ENCODE results near the gene LRRC56. TPM values are rescaled to one million over a fixed set of nuclear protein-coding genes. Genes with fewer than 3 reads are reported as not detected.
A peak's percentile ranks its signal among the peaks of the same experiment; 100 is the strongest.

LRRC56 gene
- total RNA-seq, 1 donor from 2014 or later: 2.7 TPM

- no peak for DNase-seq (ENCODE audit: low spot score)
- H3K9me3 Mint-ChIP-seq (ENCODE audit: low read depth): no peaks in the 10 kb centered on the region
Measured at GRCh38 chr11:597166-597725, 59.9 kb downstream of the LRRC56 start.

GRCh38 chr11:598005-598680 lies 60.8 kb downstream of the LRRC56 start:
- DNase-seq (ENCODE audit: low spot score): no peak
- peaks cover 31% of the 10 kb centered on the region for H3K36me3 Mint-ChIP-seq (ENCODE audit: low read depth)
- no peak overlapping the region for H3K4me3 Mint-ChIP-seq (ENCODE audit: unreplicated experiment)
- no peaks in the 10 kb centered on the region for H3K27me3 Mint-ChIP-seq (ENCODE audit: low read depth)
- no peaks in the 10 kb centered on the region for H3K9me3 Mint-ChIP-seq (ENCODE audit: low read depth)
- TF ChIP-seq, protein P1, sequence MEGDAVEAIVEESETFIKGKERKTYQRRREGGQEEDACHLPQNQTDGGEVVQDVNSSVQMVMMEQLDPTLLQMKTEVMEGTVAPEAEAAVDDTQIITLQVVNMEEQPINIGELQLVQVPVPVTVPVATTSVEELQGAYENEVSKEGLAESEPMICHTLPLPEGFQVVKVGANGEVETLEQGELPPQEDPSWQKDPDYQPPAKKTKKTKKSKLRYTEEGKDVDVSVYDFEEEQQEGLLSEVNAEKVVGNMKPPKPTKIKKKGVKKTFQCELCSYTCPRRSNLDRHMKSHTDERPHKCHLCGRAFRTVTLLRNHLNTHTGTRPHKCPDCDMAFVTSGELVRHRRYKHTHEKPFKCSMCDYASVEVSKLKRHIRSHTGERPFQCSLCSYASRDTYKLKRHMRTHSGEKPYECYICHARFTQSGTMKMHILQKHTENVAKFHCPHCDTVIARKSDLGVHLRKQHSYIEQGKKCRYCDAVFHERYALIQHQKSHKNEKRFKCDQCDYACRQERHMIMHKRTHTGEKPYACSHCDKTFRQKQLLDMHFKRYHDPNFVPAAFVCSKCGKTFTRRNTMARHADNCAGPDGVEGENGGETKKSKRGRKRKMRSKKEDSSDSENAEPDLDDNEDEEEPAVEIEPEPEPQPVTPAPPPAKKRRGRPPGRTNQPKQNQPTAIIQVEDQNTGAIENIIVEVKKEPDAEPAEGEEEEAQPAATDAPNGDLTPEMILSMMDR (IDR thresholded peaks at IDR 0.05): no peak
- H3K4me1 Mint-ChIP-seq (ENCODE audit: low read depth): no peaks in the 10 kb centered on the region
- no peak overlapping the region for H3K27ac Mint-ChIP-seq (ENCODE audit: unreplicated experiment)

More at GRCh38 chr11:597166-597725, 59.9 kb downstream of the LRRC56 start:
- peaks cover 35% of the 10 kb centered on the region for H3K36me3 Mint-ChIP-seq (ENCODE audit: low read depth)
- no peaks in the 10 kb centered on the region for H3K4me1 Mint-ChIP-seq (ENCODE audit: low read depth)
- TF ChIP-seq, protein P1 (IDR thresholded peaks at IDR 0.05): peak; percentile 27
- H3K4me3 Mint-ChIP-seq (ENCODE audit: unreplicated experiment): no peak overlapping the region
- H3K27me3 Mint-ChIP-seq (ENCODE audit: low read depth): no peaks in the 10 kb centered on the region
- no peak overlapping the region for H3K27ac Mint-ChIP-seq (ENCODE audit: unreplicated experiment)

- Mint-ChIP-seq H3K4me3 (ENCODE audit: unreplicated experiment) (no peak overlapping the region), H3K36me3 (ENCODE audit: low read depth) (peaks cover 32% of the 10 kb centered on the region), H3K27ac (ENCODE audit: unreplicated experiment) (no peak overlapping the region), H3K27me3 (ENCODE audit: low read depth) (no peaks in the 10 kb centered on the region), H3K9me3 (ENCODE audit: low read depth) (no peaks in the 10 kb centered on the region), H3K4me1 (ENCODE audit: low read depth) (no peaks in the 10 kb centered on the region)
- DNase-seq (ENCODE audit: low spot score): no peak
- TF ChIP-seq, protein P1 (IDR thresholded peaks at IDR 0.05): no peak
Measured at GRCh38 chr11:601573-602245, 64.4 kb downstream of the LRRC56 start.

DNA sequence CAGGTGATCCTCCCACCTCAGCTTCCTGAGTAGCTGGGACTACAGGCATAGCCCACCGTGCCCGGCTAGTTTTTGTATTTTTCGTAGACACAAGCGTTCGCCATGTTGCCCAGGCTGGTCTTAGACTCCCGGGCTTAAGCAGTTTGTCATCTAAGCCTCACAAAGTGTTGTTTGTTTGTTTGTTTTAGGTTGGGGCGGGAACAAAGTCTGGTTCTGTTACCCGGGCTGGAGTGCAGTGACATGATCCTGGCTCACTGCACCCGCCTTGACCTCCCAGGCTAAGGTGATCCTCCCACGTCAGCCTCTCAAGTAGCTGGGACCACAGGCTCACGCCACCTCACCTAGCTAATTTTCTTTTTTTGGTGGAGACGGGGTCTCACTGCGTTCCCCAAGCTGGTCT lies 65.8 kb downstream of the LRRC56 start:
- no peak for DNase-seq (ENCODE audit: low spot score)
- Mint-ChIP-seq H3K27ac (ENCODE audit: unreplicated experiment) (no peak overlapping the region), H3K9me3 (ENCODE audit: low read depth) (no peaks in the 10 kb centered on the region), H3K27me3 (ENCODE audit: low read depth) (no peaks in the 10 kb centered on the region), H3K36me3 (ENCODE audit: low read depth) (peaks cover 31% of the 10 kb centered on the region), H3K4me1 (ENCODE audit: low read depth) (no peaks in the 10 kb centered on the region), H3K4me3 (ENCODE audit: unreplicated experiment) (no peak overlapping the region)
- TF ChIP-seq, protein P1 (IDR thresholded peaks at IDR 0.05): no peak

Small RNA genes lying within 50 kb of the gene (microRNA-seq; reads per million reads assigned to microRNA genes)
- gene MIR210 (ENCODE audit: borderline number of aligned reads): 913 reads per million, percentile 78 among the genes with 10 or more reads in this experiment

Other genes starting within 250 kb of the LRRC56 start
- gene PGGHG, start 248.4 kb upstream of the LRRC56 start, total RNA-seq: 35.6 to 49.5 TPM (median 49.4 TPM) in 3 replicates
- gene IFITM5, start 238.0 kb upstream of the LRRC56 start, total RNA-seq: not detected in 3 replicates
- 100 to 109 TPM (median 107 TPM) in 3 replicates for gene IFITM2, start 229.7 kb upstream of the LRRC56 start, total RNA-seq
- 1.0 to 3.3 TPM (median 1.6 TPM) in 3 replicates for gene IFITM1, start 223.5 kb upstream of the LRRC56 start, total RNA-seq
- 377 to 394 TPM (median 392 TPM) in 3 replicates for gene IFITM3, start 216.7 kb upstream of the LRRC56 start, total RNA-seq
- gene B4GALNT4, start 168.0 kb upstream of the LRRC56 start, total RNA-seq: 37.0 to 39.1 TPM (median 37.2 TPM) in 3 replicates
- gene PKP3, start 143.3 kb upstream of the LRRC56 start, total RNA-seq: 0.56 to 0.92 TPM (median 0.85 TPM) in 3 replicates
- 12.3 to 26.6 TPM (median 25.9 TPM) in 3 replicates for gene SIGIRR, start 122.5 kb upstream of the LRRC56 start, total RNA-seq
- not detected in 3 replicates for gene ANO9, start 95.5 kb upstream of the LRRC56 start, total RNA-seq
- gene PTDSS2, start 87.2 kb upstream of the LRRC56 start, total RNA-seq: 30.0 to 32.5 TPM (median 32.0 TPM) in 3 replicates
- 146 to 166 TPM (median 161 TPM) in 3 replicates for gene RNH1, start 30.3 kb upstream of the LRRC56 start, total RNA-seq
- gene HRAS, start 2.0 kb upstream of the LRRC56 start, total RNA-seq: 65.1 to 77.7 TPM (median 68.0 TPM) in 3 replicates
- 3.8 to 6.1 TPM (median 5.5 TPM) in 3 replicates for gene LMNTD2, start 23.2 kb downstream of the LRRC56 start, total RNA-seq
- gene RASSF7, start 23.4 kb downstream of the LRRC56 start, total RNA-seq: 20.0 to 31.3 TPM (median 28.7 TPM) in 3 replicates
- 24.6 to 34.1 TPM (median 25.9 TPM) in 3 replicates for gene PHRF1, start 38.9 kb downstream of the LRRC56 start, total RNA-seq
- gene IRF7, start 78.4 kb downstream of the LRRC56 start, total RNA-seq: 6.5 to 11.4 TPM (median 7.7 TPM) in 3 replicates
- gene CDHR5, start 87.4 kb downstream of the LRRC56 start, total RNA-seq: not detected in 3 replicates
- gene SCT, start 89.7 kb downstream of the LRRC56 start, total RNA-seq: 0.72 TPM in 1 of 3 replicates, not detected in the others
- 0.55 to 1.7 TPM (median 1.00 TPM) in 3 replicates for gene DRD4, start 99.7 kb downstream of the LRRC56 start, total RNA-seq
- 67.6 to 70.4 TPM (median 67.9 TPM) in 3 replicates for gene DEAF1, start 157.7 kb downstream of the LRRC56 start, total RNA-seq
- gene TMEM80, start 158.3 kb downstream of the LRRC56 start, total RNA-seq: 16.9 to 31.3 TPM (median 20.3 TPM) in 3 replicates
- 17.2 to 51.6 TPM (median 45.7 TPM) in 3 replicates for gene EPS8L2, start 168.7 kb downstream of the LRRC56 start, total RNA-seq
- gene TALDO1, start 209.9 kb downstream of the LRRC56 start, total RNA-seq: 128 to 227 TPM (median 151 TPM) in 3 replicates
- gene GATD1, start 240.0 kb downstream of the LRRC56 start, total RNA-seq: 47.2 to 55.0 TPM (median 52.3 TPM) in 3 replicates

All from chondrocyte (in vitro differentiated cells).